Keratinocyte (primary cell): ENCODE results near the gene CSGALNACT2. TPM values are rescaled to one million over a fixed set of nuclear protein-coding genes. Genes with fewer than 3 reads are reported as not detected.

Experiments
- DNase-seq: peaks from one replicate; pipeline ENCODE4 v3.0.0-alpha.2; 2011; ENCODE audit warnings: low read depth, missing footprints, low spot score
- FAIRE-seq: peaks from 2 replicates; lab custom pipeline; 2011; peaks lifted over from hg19 to GRCh38; lab: Jason Lieb, UNC
- H2AFZ ChIP-seq: 2 replicates; pipeline ENCODE4 v1.6.0; 2012; ENCODE audit warnings: low read length, control low read depth, inconsistent platforms; ENCODE audit not compliant: control insufficient read depth
- H3K27ac ChIP-seq: 2 replicates; pipeline ENCODE4 v1.5.1; 2011; ENCODE audit warnings: low read length; ENCODE audit not compliant: control insufficient read depth, insufficient read depth
- H3K27me3 ChIP-seq: 3 replicates; pipeline ENCODE4 v1.6.0; 2011; ENCODE audit warnings: low read length; ENCODE audit not compliant: control insufficient read depth, insufficient read depth; ENCODE audit errors: extremely low read depth
- H3K36me3 ChIP-seq, 2 experiments: 2 replicates in 1 of 2; 3 replicates in 1 of 2; pipeline ENCODE4 v1.5.1; 2011; ENCODE audit warnings: low read length in 2 of 2, mild to moderate bottlenecking in 1 of 2; ENCODE audit not compliant: control insufficient read depth in 2 of 2, insufficient read depth in 2 of 2; ENCODE audit errors: extremely low read depth in 1 of 2
- H3K4me1 ChIP-seq: 3 replicates; pipeline ENCODE4 v1.5.1; 2011; ENCODE audit warnings: low read length; ENCODE audit not compliant: control insufficient read depth, insufficient read depth; ENCODE audit errors: extremely low read depth
- H3K4me2 ChIP-seq: 3 replicates; pipeline ENCODE4 v1.6.0; 2011; ENCODE audit warnings: low read depth, low read length; ENCODE audit not compliant: control insufficient read depth, insufficient read depth; ENCODE audit errors: extremely low read depth
- H3K4me3 ChIP-seq, 3 experiments: fragments of 200-600 bp in 1 of 3; sonication (generic) in 1 of 3; 2 replicates in 2 of 3; 3 replicates in 1 of 3; pipeline ENCODE4 v1.5.1; 2011 to 2016; ENCODE audit warnings: low read length in 3 of 3, mild to moderate bottlenecking in 3 of 3, control low read depth in 2 of 3, inconsistent platforms in 1 of 3, low read depth in 1 of 3, mixed read lengths in 1 of 3, mixed run types in 1 of 3, moderate library complexity in 1 of 3; ENCODE audit not compliant: control insufficient read depth in 2 of 3, insufficient read depth in 2 of 3; ENCODE audit errors: extremely low read depth in 1 of 3
- H3K79me2 ChIP-seq: 2 replicates; pipeline ENCODE4 v1.6.0; 2012; ENCODE audit warnings: low read length; ENCODE audit not compliant: control insufficient read depth, insufficient read depth
- H3K9ac ChIP-seq: 3 replicates; pipeline ENCODE4 v1.6.0; 2011; ENCODE audit warnings: low read length; ENCODE audit not compliant: control insufficient read depth, insufficient read depth; ENCODE audit errors: extremely low read depth
- H3K9me1 ChIP-seq: 3 replicates; pipeline ENCODE4 v1.6.0; 2011; ENCODE audit warnings: low read length; ENCODE audit not compliant: control insufficient read depth, insufficient read depth; ENCODE audit errors: extremely low read depth
- H3K9me3 ChIP-seq: 2 replicates; pipeline ENCODE4 v1.5.1; 2012; ENCODE audit warnings: low read depth, low read length; ENCODE audit not compliant: control insufficient read depth
- H4K20me1 ChIP-seq: 3 replicates; pipeline ENCODE4 v1.6.0; 2011; ENCODE audit warnings: low read length; ENCODE audit not compliant: control insufficient read depth, insufficient read depth; ENCODE audit errors: extremely low read depth
- EZH2 ChIP-seq: IDR thresholded peaks from one replicate; pipeline ENCODE4 v1.6.1; 2012; ENCODE audit warnings: inconsistent platforms, mild to moderate bottlenecking, low read length, moderate library complexity
- dilution Hi-C: fragments of 300-500 bp; cut with MboI; formaldehyde crosslinking; loops from one replicate; pipeline ENCODE4 v1.7.0; 2020; ENCODE audit warnings: low sequenced_read_pairs; ENCODE audit not compliant: extremely low pct_ligation_motif_present
- polyA plus RNA-seq, 5 experiments: library from polyadenylated mRNA; depleted of rRNA in 3 of 5; stranded (reverse) in 3 of 5; stranded (forward) in 1 of 5; unstranded in 1 of 5; fragments of >200 nt; gene quantifications; 1 replicate in 1 of 5; 2 replicates in 3 of 5; 3 replicates in 1 of 5; pipeline versions ENCODE4 v1.2.1 to v1.2.3, GENCODE V29; 2011 to 2012; ENCODE audit warnings: missing spikeins in 2 of 5, low read depth in 1 of 5, low replicate concordance in 1 of 5
- TF ChIP-seq, protein P1 (sequence below), 3 experiments: IDR thresholded peaks in 1 of 3; conservative IDR thresholded peaks in 1 of 3; optimal IDR thresholded peaks in 1 of 3; 2 replicates in 2 of 3; 3 replicates in 1 of 3; pipeline versions ENCODE3 to v1.5.1; 2011; ENCODE audit warnings: low read length in 3 of 3, mild to moderate bottlenecking in 3 of 3, moderate library complexity in 2 of 3, control low read depth in 1 of 3, inconsistent platforms in 1 of 3; ENCODE audit not compliant: insufficient read depth in 2 of 3; ENCODE audit errors: extremely low read depth in 1 of 3

CSGALNACT2 gene
- polyA plus RNA-seq, 1 donor (not counting 4 experiments of a cell fraction or from before 2014, with no cell fraction given): 19.7 TPM

DNA sequence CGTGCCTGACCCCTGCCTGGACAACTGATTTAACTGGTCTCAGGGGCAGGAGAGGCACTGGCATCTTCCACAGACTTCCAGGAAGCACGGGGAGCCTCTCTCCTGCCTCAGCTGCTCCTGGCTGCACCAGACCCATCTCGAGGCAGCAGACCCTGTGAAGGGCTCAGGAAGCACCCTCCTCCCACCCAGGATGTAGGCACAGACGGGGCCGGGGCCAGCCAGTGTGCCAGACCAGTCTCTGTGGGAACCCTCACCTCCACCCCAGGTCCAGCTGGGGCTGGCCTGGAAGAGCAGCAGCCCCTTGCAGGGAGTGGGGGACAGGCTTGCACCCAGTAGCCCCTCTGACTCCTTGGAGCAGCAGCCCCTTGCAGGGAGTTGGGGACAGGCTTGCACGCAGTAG, 72.3 kb downstream of the CSGALNACT2 start:
- FAIRE-seq: no peak
- Histone ChIP-seq H3K4me2 (no peak overlapping the region), H3K9me3 (no peaks in the 10 kb centered on the region)

DNA sequence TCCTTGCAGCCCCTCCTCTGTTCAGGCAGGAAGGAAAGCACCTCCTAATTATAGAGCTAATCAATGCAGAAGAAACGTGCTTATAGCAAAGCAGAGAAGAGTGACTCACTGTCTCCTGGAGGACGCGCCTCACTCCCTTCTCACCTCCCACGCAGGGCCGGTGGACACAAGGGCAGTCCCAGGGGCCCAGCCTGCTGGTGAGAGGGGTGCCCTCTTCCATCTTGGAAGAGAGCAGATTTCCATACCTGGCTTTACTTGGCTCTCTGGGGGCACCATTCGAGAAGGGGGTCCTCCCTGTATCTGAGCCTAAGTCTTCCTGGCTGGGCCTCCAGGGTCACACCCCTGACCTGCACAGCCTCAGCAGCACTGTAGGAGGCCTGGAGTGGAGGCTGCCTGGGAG, 72.8 kb downstream of the CSGALNACT2 start:
- no peaks in the 10 kb centered on the region for H3K9me1 ChIP-seq
- H3K9ac ChIP-seq: no peak overlapping the region
- no peaks in the 10 kb centered on the region for H3K4me1 ChIP-seq
- FAIRE-seq (no peak), DNase-seq (no peak)
- H3K9me3 ChIP-seq: no peaks in the 10 kb centered on the region
- H3K4me3 ChIP-seq: no peak overlapping the region
- peaks cover 12% of the 10 kb centered on the region for H3K27me3 ChIP-seq
- H2AFZ ChIP-seq: no peak overlapping the region
- H3K4me2 ChIP-seq: no peak overlapping the region
- no peak overlapping the region for H3K27ac ChIP-seq
- no peaks in the 10 kb centered on the region for H4K20me1 ChIP-seq
- H3K36me3 ChIP-seq: no peaks in the 10 kb centered on the region
- dilution Hi-C loops: no loop called here
- no peaks in the 10 kb centered on the region for H3K79me2 ChIP-seq
- no peak for TF ChIP-seq EZH2
- TF ChIP-seq, protein P1, sequence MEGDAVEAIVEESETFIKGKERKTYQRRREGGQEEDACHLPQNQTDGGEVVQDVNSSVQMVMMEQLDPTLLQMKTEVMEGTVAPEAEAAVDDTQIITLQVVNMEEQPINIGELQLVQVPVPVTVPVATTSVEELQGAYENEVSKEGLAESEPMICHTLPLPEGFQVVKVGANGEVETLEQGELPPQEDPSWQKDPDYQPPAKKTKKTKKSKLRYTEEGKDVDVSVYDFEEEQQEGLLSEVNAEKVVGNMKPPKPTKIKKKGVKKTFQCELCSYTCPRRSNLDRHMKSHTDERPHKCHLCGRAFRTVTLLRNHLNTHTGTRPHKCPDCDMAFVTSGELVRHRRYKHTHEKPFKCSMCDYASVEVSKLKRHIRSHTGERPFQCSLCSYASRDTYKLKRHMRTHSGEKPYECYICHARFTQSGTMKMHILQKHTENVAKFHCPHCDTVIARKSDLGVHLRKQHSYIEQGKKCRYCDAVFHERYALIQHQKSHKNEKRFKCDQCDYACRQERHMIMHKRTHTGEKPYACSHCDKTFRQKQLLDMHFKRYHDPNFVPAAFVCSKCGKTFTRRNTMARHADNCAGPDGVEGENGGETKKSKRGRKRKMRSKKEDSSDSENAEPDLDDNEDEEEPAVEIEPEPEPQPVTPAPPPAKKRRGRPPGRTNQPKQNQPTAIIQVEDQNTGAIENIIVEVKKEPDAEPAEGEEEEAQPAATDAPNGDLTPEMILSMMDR (optimal IDR thresholded peaks at IDR 0.05 in 1 of 3, IDR thresholded peaks at IDR 0.05 in 1 of 3, conservative IDR thresholded peaks at IDR 0.05 in 1 of 3; ENCODE audit: extremely low read depth in 1 of 3, insufficient read depth in 2 of 3, low read length in 3 of 3): no peak

More for the DNA sequence above, 72.3 kb downstream of the CSGALNACT2 start:
- no peaks in the 10 kb centered on the region for H3K9me1 ChIP-seq
- H3K4me1 ChIP-seq: no peaks in the 10 kb centered on the region
- H2AFZ ChIP-seq: no peak overlapping the region
- no peaks in the 10 kb centered on the region for H4K20me1 ChIP-seq
- no peak for TF ChIP-seq EZH2
- TF ChIP-seq, protein P1 (optimal IDR thresholded peaks at IDR 0.05 in 1 of 3, IDR thresholded peaks at IDR 0.05 in 1 of 3, conservative IDR thresholded peaks at IDR 0.05 in 1 of 3; ENCODE audit: extremely low read depth in 1 of 3, insufficient read depth in 2 of 3, low read length in 3 of 3): no peak
- no peak overlapping the region for H3K27ac ChIP-seq
- peaks cover 7% of the 10 kb centered on the region for H3K27me3 ChIP-seq
- no peak overlapping the region for H3K9ac ChIP-seq
- no peaks in the 10 kb centered on the region for H3K36me3 ChIP-seq
- no peak overlapping the region for H3K4me3 ChIP-seq
- dilution Hi-C loops: no loop called here
- no peaks in the 10 kb centered on the region for H3K79me2 ChIP-seq
- DNase-seq: no peak
